Prostate gland (tissue), 2 donors: ENCODE data around the gene TMC5.

Source experiments
- CTCF ChIP-seq, 4 experiments: fragments of 200-600 bp in 2 of 4; fragments of 450-650 bp in 2 of 4; sonication (generic) in 2 of 4; IDR thresholded peaks; 1 replicate in 3 of 4; 2 replicates in 1 of 4; pipeline ENCODE4 v1.5.1; 2016 to 2019; ENCODE audit warnings: antibody characterized with exemption in 4 of 4, mild to moderate bottlenecking in 2 of 4, moderate library complexity in 2 of 4
- POLR2A ChIP-seq: fragments of 450-650 bp; IDR thresholded peaks from one replicate; pipeline ENCODE4 v1.6.1; 2016; ENCODE audit warnings: antibody characterized with exemption, mild to moderate bottlenecking
- POLR2AphosphoS5 ChIP-seq: sonication (generic); formaldehyde crosslinking; IDR thresholded peaks from one replicate; pipeline ENCODE4 v1.6.1; 2017; ENCODE audit warnings: antibody characterized with exemption

- TF ChIP-seq POLR2A (no peak), CTCF (IDR thresholded peaks at IDR 0.05) (no peak), POLR2AphosphoS5 (no peak)
Observed at GRCh38 chr16:19523184-19523558, 105.5 kb downstream of the TMC5 start.
